Measurements from ENCODE around the gene PRLHR.

DNA sequence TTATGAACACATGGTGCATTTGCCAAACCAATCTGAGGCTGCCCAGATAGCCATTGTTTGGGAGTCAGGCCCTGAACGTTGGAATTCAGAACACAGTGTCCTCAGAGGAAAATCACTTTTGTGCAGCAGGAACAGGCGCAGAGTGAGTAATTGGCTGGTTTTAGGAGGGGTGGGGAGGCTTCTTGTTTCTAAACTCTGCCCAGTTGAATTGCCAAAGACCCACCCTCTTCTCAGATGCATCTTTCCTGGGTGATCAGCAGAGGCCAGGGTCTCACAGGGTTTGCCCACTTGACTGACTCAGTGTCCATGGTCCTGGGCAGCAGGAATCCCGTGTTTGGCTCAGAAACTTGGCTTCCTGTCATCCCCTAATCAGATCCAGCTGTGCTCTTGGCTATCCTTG, 24.3 kb downstream of the PRLHR start:
- TF ChIP-seq, protein P1, sequence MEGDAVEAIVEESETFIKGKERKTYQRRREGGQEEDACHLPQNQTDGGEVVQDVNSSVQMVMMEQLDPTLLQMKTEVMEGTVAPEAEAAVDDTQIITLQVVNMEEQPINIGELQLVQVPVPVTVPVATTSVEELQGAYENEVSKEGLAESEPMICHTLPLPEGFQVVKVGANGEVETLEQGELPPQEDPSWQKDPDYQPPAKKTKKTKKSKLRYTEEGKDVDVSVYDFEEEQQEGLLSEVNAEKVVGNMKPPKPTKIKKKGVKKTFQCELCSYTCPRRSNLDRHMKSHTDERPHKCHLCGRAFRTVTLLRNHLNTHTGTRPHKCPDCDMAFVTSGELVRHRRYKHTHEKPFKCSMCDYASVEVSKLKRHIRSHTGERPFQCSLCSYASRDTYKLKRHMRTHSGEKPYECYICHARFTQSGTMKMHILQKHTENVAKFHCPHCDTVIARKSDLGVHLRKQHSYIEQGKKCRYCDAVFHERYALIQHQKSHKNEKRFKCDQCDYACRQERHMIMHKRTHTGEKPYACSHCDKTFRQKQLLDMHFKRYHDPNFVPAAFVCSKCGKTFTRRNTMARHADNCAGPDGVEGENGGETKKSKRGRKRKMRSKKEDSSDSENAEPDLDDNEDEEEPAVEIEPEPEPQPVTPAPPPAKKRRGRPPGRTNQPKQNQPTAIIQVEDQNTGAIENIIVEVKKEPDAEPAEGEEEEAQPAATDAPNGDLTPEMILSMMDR (conservative IDR thresholded peaks at IDR 0.05): no peak
- no peak for TF ChIP-seq ZFX (IDR thresholded peaks at IDR 0.05)
